ENCODE results near the gene AKNAD1.

GRCh38 chr1:108862017-108862610 is 5.2 kb upstream of the AKNAD1 start:
- TF ChIP-seq, protein P1, sequence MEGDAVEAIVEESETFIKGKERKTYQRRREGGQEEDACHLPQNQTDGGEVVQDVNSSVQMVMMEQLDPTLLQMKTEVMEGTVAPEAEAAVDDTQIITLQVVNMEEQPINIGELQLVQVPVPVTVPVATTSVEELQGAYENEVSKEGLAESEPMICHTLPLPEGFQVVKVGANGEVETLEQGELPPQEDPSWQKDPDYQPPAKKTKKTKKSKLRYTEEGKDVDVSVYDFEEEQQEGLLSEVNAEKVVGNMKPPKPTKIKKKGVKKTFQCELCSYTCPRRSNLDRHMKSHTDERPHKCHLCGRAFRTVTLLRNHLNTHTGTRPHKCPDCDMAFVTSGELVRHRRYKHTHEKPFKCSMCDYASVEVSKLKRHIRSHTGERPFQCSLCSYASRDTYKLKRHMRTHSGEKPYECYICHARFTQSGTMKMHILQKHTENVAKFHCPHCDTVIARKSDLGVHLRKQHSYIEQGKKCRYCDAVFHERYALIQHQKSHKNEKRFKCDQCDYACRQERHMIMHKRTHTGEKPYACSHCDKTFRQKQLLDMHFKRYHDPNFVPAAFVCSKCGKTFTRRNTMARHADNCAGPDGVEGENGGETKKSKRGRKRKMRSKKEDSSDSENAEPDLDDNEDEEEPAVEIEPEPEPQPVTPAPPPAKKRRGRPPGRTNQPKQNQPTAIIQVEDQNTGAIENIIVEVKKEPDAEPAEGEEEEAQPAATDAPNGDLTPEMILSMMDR (IDR thresholded peaks at IDR 0.05): no peak
- no peak for TF ChIP-seq POLR2A (IDR thresholded peaks at IDR 0.05)
- no peak for TF ChIP-seq POLR2AphosphoS5 (IDR thresholded peaks at IDR 0.05)
- no peak for TF ChIP-seq EP300 (IDR thresholded peaks at IDR 0.05)

All from stomach (tissue), 4 donors.